GM23248 (cell line): ENCODE data around the gene SLC35D2. TPM values are rescaled to one million over a fixed set of nuclear protein-coding genes. Genes with fewer than 3 reads are reported as not detected.
A peak's percentile ranks its signal among the peaks of the same experiment; 100 is the strongest.
"Not testable (repeated sequence)": the region's sequence is repeated elsewhere in the genome, so short reads cannot be mapped to it uniquely, and the experiment has no call there.

Experiments
- DNase-seq: peaks from one replicate; pipeline ENCODE4 v3.0.0-alpha.2; 2015
- H2AFZ ChIP-seq: fragments of 200-600 bp; sonication (generic); 2 replicates; pipeline ENCODE4 v1.6.1; 2016; ENCODE audit warnings: antibody characterized with exemption
- H3F3A ChIP-seq: fragments of 200-600 bp; sonication (generic); 2 replicates; pipeline ENCODE4 v1.6.1; 2016; ENCODE audit warnings: mild to moderate bottlenecking, antibody characterized with exemption, mixed run types; ENCODE audit not compliant: insufficient read depth
- H3K27ac ChIP-seq: fragments of 200-600 bp; sonication (generic); 2 replicates; pipeline ENCODE4 v1.5.1; 2016; ENCODE audit warnings: mild to moderate bottlenecking
- H3K27me3 ChIP-seq: fragments of 200-600 bp; sonication (generic); replicated peaks from 2 replicates; pipeline ENCODE4 v1.6.1; 2016; ENCODE audit warnings: mild to moderate bottlenecking; ENCODE audit not compliant: insufficient read depth
- H3K36me3 ChIP-seq: fragments of 200-600 bp; sonication (generic); 2 replicates; pipeline ENCODE4 v1.6.1; 2016; ENCODE audit warnings: low read depth, mild to moderate bottlenecking
- H3K4me1 ChIP-seq: fragments of 200-600 bp; sonication (generic); 2 replicates; pipeline ENCODE4 v1.6.1; 2016; ENCODE audit warnings: mild to moderate bottlenecking; ENCODE audit not compliant: insufficient read depth
- H3K4me2 ChIP-seq: fragments of 200-600 bp; sonication (generic); one replicate; pipeline ENCODE4 v1.6.1; 2016; ENCODE audit warnings: mild to moderate bottlenecking; ENCODE audit not compliant: unreplicated experiment
- H3K4me3 ChIP-seq: fragments of 200-600 bp; sonication (generic); 2 replicates; pipeline ENCODE4 v1.5.1; 2016; ENCODE audit warnings: mild to moderate bottlenecking
- H3K79me2 ChIP-seq: fragments of 200-600 bp; sonication (generic); 2 replicates; pipeline ENCODE4 v1.6.1; 2016; ENCODE audit warnings: mild to moderate bottlenecking; ENCODE audit not compliant: insufficient read depth
- H3K9ac ChIP-seq: fragments of 200-600 bp; sonication (generic); 2 replicates; pipeline ENCODE4 v1.6.1; 2016; ENCODE audit warnings: mild to moderate bottlenecking
- H3K9me2 ChIP-seq: fragments of 200-600 bp; sonication (generic); 2 replicates; pipeline ENCODE4 v1.6.1; 2016; ENCODE audit warnings: mixed run types, mild to moderate bottlenecking, moderate library complexity; ENCODE audit not compliant: insufficient read depth
- H3K9me3 ChIP-seq: fragments of 200-600 bp; sonication (generic); one replicate; pipeline ENCODE4 v1.6.1; 2017; ENCODE audit warnings: low read depth
- H4K20me1 ChIP-seq: fragments of 200-600 bp; sonication (generic); 2 replicates; pipeline ENCODE4 v1.6.0; 2016; ENCODE audit not compliant: insufficient read depth
- EZH2 ChIP-seq: fragments of 200-600 bp; sonication (generic); IDR thresholded peaks from 2 replicates; pipeline ENCODE4 v1.6.1; 2018; ENCODE audit warnings: antibody characterized with exemption, mild to moderate bottlenecking; ENCODE audit not compliant: insufficient read depth, poor library complexity, severe bottlenecking
- EZH2phosphoT487 ChIP-seq: fragments of 200-600 bp; sonication (generic); IDR thresholded peaks from 2 replicates; pipeline ENCODE4 v1.6.1; 2018; ENCODE audit warnings: antibody characterized with exemption, moderate library complexity, mild to moderate bottlenecking, low read depth; ENCODE audit not compliant: insufficient read depth
- WGBS, 2 experiments: methylation state at CpG; one replicate each; pipeline ENCODE4 v1.1.6; 2015 to 2017; ENCODE audit warnings: low lambda C conversion rate in 2 of 2, low coverage in 1 of 2; ENCODE audit errors: missing lambda C conversion rate in 2 of 2; 5-methylcytosine and 5-hydroxymethylcytosine counted together
- in situ Hi-C: fragments of 300-500 bp; cut with MboI; formaldehyde crosslinking; loops from 2 replicates; pipeline ENCODE4 v1.15.0; 2020
- polyA plus RNA-seq: library from polyadenylated mRNA; unstranded; fragments of >200 nt; fragmentation: Nextera tagmentation; extraction: Ambion mirVana; gene quantifications from 2 replicates; pipeline ENCODE4 v1.2.1, GENCODE V29; 2016
- total RNA-seq: library from RNA; depleted of rRNA; stranded (reverse); fragments of >200 nt; shearing (Covaris generic); gene quantifications from 2 replicates; pipeline ENCODE4 v1.2.3, GENCODE V29; 2014

Gene SLC35D2
- total and polyA plus RNA-seq, 2 experiments from 2014 or later: 8.0 to 12.3 TPM

GRCh38 chr9:96333958-96334357 lies 49.6 kb downstream of the SLC35D2 start:
- Histone ChIP-seq H3K27me3 (peaks cover 18% of the 10 kb centered on the region), H3K4me2 (no peak overlapping the region), H3K27ac (no peak overlapping the region), H3K79me2 (no peaks in the 10 kb centered on the region), H3K4me3 (no peak overlapping the region), H3K4me1 (peaks cover 8% of the 10 kb centered on the region), H3K9me3 (no peaks in the 10 kb centered on the region), H2AFZ (no peak overlapping the region), H3F3A (peaks cover 5% of the 10 kb centered on the region; the same call in 1 of the 2 replicates), H3K36me3 (peaks cover 5% of the 10 kb centered on the region; the same call in 1 of the 2 replicates), H4K20me1 (no peaks in the 10 kb centered on the region), H3K9me2 (no peaks in the 10 kb centered on the region), H3K9ac (no peak overlapping the region)
- in situ Hi-C loops: loop anchor here (5.0 kb wide), 1 partner anchor 333 kb away; no protein-coding TSS in a partner anchor
- 95 to 100% methylated on average over 1 of the region's 1 CpG for WGBS, 2 experiments
- no peak for DNase-seq
- TF ChIP-seq EZH2 (no peak), EZH2phosphoT487 (no peak)

- no peaks in the 10 kb centered on the region for H3K79me2 ChIP-seq
- in situ Hi-C loops: loop anchor here (5.0 kb wide), 1 partner anchor 336 kb away; no protein-coding TSS in a partner anchor
- DNase-seq: peak; percentile 8
- H3K27me3 ChIP-seq: peaks cover 1% of the 10 kb centered on the region
- no peak overlapping the region for H3K4me2 ChIP-seq
- H3K4me1 ChIP-seq: 0 out of 2 replicates have a peak, but pooled peaks cover 6% of the 10 kb centered on the region
- no peaks in the 10 kb centered on the region for H3F3A ChIP-seq
- H3K4me3 ChIP-seq: no peak overlapping the region
- no peaks in the 10 kb centered on the region for H3K9me2 ChIP-seq
- H3K9ac ChIP-seq: no peak overlapping the region
- H3K27ac ChIP-seq: no peak overlapping the region
- H3K36me3 ChIP-seq: no peaks in the 10 kb centered on the region; the same call in 1 of the 2 replicates
- WGBS, 2 experiments: 91 to 97% methylated on average over 9 of the region's 9 CpGs
- H4K20me1 ChIP-seq: no peaks in the 10 kb centered on the region
- TF ChIP-seq EZH2 (no peak), EZH2phosphoT487 (no peak)
- no peak overlapping the region for H2AFZ ChIP-seq
- H3K9me3 ChIP-seq: no peaks in the 10 kb centered on the region
Observed at GRCh38 chr9:96331236-96331947, 52.1 kb downstream of the SLC35D2 start.

- 0 out of 2 replicates have a peak, but pooled peaks cover 6% of the 10 kb centered on the region for H3K4me1 ChIP-seq
- DNase-seq: peak; percentile 68
- in situ Hi-C loops: no loop called here
Observed at GRCh38 chr9:96327694-96328352, 55.7 kb downstream of the SLC35D2 start.

GRCh38 chr9:96323169-96323568 lies 60.3 kb downstream of the SLC35D2 start:
- in situ Hi-C loops: no loop called here

More at GRCh38 chr9:96327694-96328352, 55.7 kb downstream of the SLC35D2 start:
- H3K9me3 ChIP-seq: no peaks in the 10 kb centered on the region
- H3K36me3 ChIP-seq: no peaks in the 10 kb centered on the region
- TF ChIP-seq EZH2 (no peak), EZH2phosphoT487 (no peak)
- no peak overlapping the region for H3K4me2 ChIP-seq
- H4K20me1 ChIP-seq: no peaks in the 10 kb centered on the region
- no peaks in the 10 kb centered on the region for H3K79me2 ChIP-seq
- no peak overlapping the region for H2AFZ ChIP-seq
- H3K27me3 ChIP-seq: no peaks in the 10 kb centered on the region; the same call in 1 of the 2 replicates
- H3F3A ChIP-seq: no peaks in the 10 kb centered on the region
- H3K9ac ChIP-seq: no peak overlapping the region
- no peak overlapping the region for H3K4me3 ChIP-seq
- H3K27ac ChIP-seq: no peak overlapping the region
- WGBS, 2 experiments: 8 to 25% methylated on average over 1 of the region's 1 CpG
- H3K9me2 ChIP-seq: no peaks in the 10 kb centered on the region

GRCh38 chr9:96322736-96323135 lies 60.8 kb downstream of the SLC35D2 start:
- H3K4me3 ChIP-seq, H3K36me3 ChIP-seq, H4K20me1 ChIP-seq, H3F3A ChIP-seq, DNase-seq, H3K9me3 ChIP-seq, H3K4me1 ChIP-seq, H3K27me3 ChIP-seq, H3K27ac ChIP-seq, H3K79me2 ChIP-seq, H3K4me2 ChIP-seq, in situ Hi-C loops, H3K9me2 ChIP-seq, H2AFZ ChIP-seq, H3K9ac ChIP-seq: not testable (repeated sequence)
- 93 to 98% methylated on average over 5 of the region's 5 CpGs for WGBS, 2 experiments

More at GRCh38 chr9:96323169-96323568, 60.3 kb downstream of the SLC35D2 start:
- Histone ChIP-seq H3K9ac (no peak overlapping the region), H3K9me3 (no peaks in the 10 kb centered on the region), H3K4me1 (no peaks in the 10 kb centered on the region), H3K4me3 (no peak overlapping the region), H3K27me3 (no peaks in the 10 kb centered on the region), H3K79me2 (no peaks in the 10 kb centered on the region), H4K20me1 (no peaks in the 10 kb centered on the region), H3K27ac (no peak overlapping the region), H2AFZ (no peak overlapping the region), H3K4me2 (no peak overlapping the region), H3K9me2 (no peaks in the 10 kb centered on the region), H3K36me3 (no peaks in the 10 kb centered on the region), H3F3A (no peaks in the 10 kb centered on the region)
- no peak for TF ChIP-seq EZH2phosphoT487
- no peak for TF ChIP-seq EZH2
- no peak for DNase-seq

- not testable (repeated sequence) for H3K79me2 ChIP-seq, H2AFZ ChIP-seq
- 93 to 96% methylated on average over 3 of the region's 3 CpGs for WGBS, 2 experiments
Observed at GRCh38 chr9:96322210-96322609, 61.3 kb downstream of the SLC35D2 start.

More at GRCh38 chr9:96322210-96322609, 61.3 kb downstream of the SLC35D2 start:
- H4K20me1 ChIP-seq, H3K27me3 ChIP-seq, in situ Hi-C loops, H3K9me3 ChIP-seq, H3K4me2 ChIP-seq, H3K4me1 ChIP-seq, H3F3A ChIP-seq, H3K9ac ChIP-seq, H3K36me3 ChIP-seq, H3K27ac ChIP-seq, DNase-seq, H3K9me2 ChIP-seq, H3K4me3 ChIP-seq: not testable (repeated sequence)
